Sigmoid colon (tissue), 7 donors: Measurements from ENCODE around the gene ZNF302. TPM values are rescaled to one million over a fixed set of nuclear protein-coding genes. Genes with fewer than 3 reads are reported as not detected.

ENCODE experiments used
- DNase-seq: peaks from one replicate; pipeline ENCODE4 v3.0.0-alpha.2; 2019
- H3K27ac ChIP-seq, 4 donors: fragments of 200-600 bp; sonication (generic); one replicate each; pipeline ENCODE4 v1.5.1; 2016 to 2019; ENCODE audit warnings: mild to moderate bottlenecking in 1 of 4
- H3K27me3 ChIP-seq, 3 donors: fragments of 200-600 bp; sonication (generic); one replicate each; pipeline ENCODE4 v1.5.1; 2019; ENCODE audit warnings: mild to moderate bottlenecking in 1 of 3
- H3K36me3 ChIP-seq, 4 donors: fragments of 200-600 bp; sonication (generic); one replicate each; pipeline ENCODE4 v1.5.1; 2016 to 2019
- H3K4me1 ChIP-seq, 4 donors: fragments of 200-600 bp; sonication (generic); one replicate each; pipeline ENCODE4 v1.5.1; 2017 to 2019
- H3K4me3 ChIP-seq, 4 donors: fragments of 200-600 bp; sonication (generic); one replicate each; pipeline ENCODE4 v1.5.1; 2017 to 2019; ENCODE audit warnings: mild to moderate bottlenecking in 2 of 4, moderate library complexity in 1 of 4
- H3K9me3 ChIP-seq, 4 donors: fragments of 200-600 bp in 3 of 4; sonication (generic) in 3 of 4; one replicate each; pipeline versions ENCODE4 v1.5.1 to v1.6.1; 2013 to 2019
- CTCF ChIP-seq, 4 experiments: fragments of 450-650 bp in 3 of 4; fragments of 200-600 bp in 1 of 4; IDR thresholded peaks; one replicate each; pipeline ENCODE4 v1.5.1; 2016 to 2019; ENCODE audit warnings: antibody characterized with exemption in 4 of 4, mild to moderate bottlenecking in 3 of 4, moderate library complexity in 2 of 4
- EP300 ChIP-seq, 4 donors: sonication (generic); formaldehyde crosslinking; IDR thresholded peaks; one replicate each; pipeline ENCODE4 v1.6.1; 2017; ENCODE audit warnings: antibody characterized with exemption in 4 of 4
- POLR2A ChIP-seq, 2 donors: fragments of 450-650 bp; IDR thresholded peaks; one replicate each; pipeline ENCODE4 v1.6.1; 2016; ENCODE audit warnings: antibody characterized with exemption in 2 of 2, mild to moderate bottlenecking in 2 of 2, moderate library complexity in 2 of 2
- POLR2AphosphoS5 ChIP-seq, 4 donors: sonication (generic); formaldehyde crosslinking; IDR thresholded peaks; one replicate each; pipeline ENCODE4 v1.6.1; 2017; ENCODE audit warnings: antibody characterized with exemption in 4 of 4
- WGBS, 2 donors: extraction: QIAGEN DNeasy Blood & Tissue Kit; methylation state at CpG; one replicate each; pipeline ENCODE4 v1.1.7; 2013; 5-methylcytosine and 5-hydroxymethylcytosine counted together
- intact Hi-C: fragments of 100-400 bp; cut with DNase I; formaldehyde crosslinking; loops from one replicate; pipeline ENCODE4 v1.15.1; 2023
- polyA plus RNA-seq, 3 donors: library from polyadenylated mRNA; stranded (reverse); fragments of 200-250 nt; gene quantifications; one replicate each; pipeline ENCODE4 v1.2.3, GENCODE V29; 2013
- total RNA-seq, 4 donors: library from RNA; depleted of rRNA; stranded (reverse); fragments of >200 nt; gene quantifications; one replicate each; pipeline ENCODE4 v1.1.0, GENCODE V29; 2016
- donor health status: healthy with polysubstance abuse.
- donor health status: Bipolar disorder and iron deficiency.
- donor health status: healthy.

Gene ZNF302
- total and polyA plus RNA-seq, 7 donors: 7.4 to 40.6 (median 22.7) TPM

- TF ChIP-seq EP300 (IDR thresholded peaks at IDR 0.05) (no peak), POLR2A (IDR thresholded peaks at IDR 0.05) (no peak), POLR2AphosphoS5 (IDR thresholded peaks at IDR 0.05) (no peak), CTCF (IDR thresholded peaks at IDR 0.05) (no peak)
- intact Hi-C loops: no loop called here
- Histone ChIP-seq H3K4me1 (no peaks in the 10 kb centered on the region), H3K27ac (no peak overlapping the region), H3K4me3 (no peak overlapping the region), H3K36me3 (peaks cover 18 to 44% (median 32%) of the 10 kb centered on the region in 4 donors), H3K27me3 (no peaks in the 10 kb centered on the region), H3K9me3 (peaks cover 9 to 47% (median 32%) of the 10 kb centered on the region in 4 donors)
- no peak for DNase-seq
- 86 to 88% methylated on average over 5 of the region's 5 CpGs for WGBS, 2 donors
Measured at GRCh38 chr19:34686455-34686854, 9.0 kb downstream of the ZNF302 start.

- no peak overlapping the region for H3K4me3 ChIP-seq
- TF ChIP-seq EP300 (IDR thresholded peaks at IDR 0.05) (no peak), POLR2A (IDR thresholded peaks at IDR 0.05) (no peak), CTCF (IDR thresholded peaks at IDR 0.05) (no peak), POLR2AphosphoS5 (IDR thresholded peaks at IDR 0.05) (no peak)
- no peak for DNase-seq
- no peaks in the 10 kb centered on the region for H3K4me1 ChIP-seq
- intact Hi-C loops: no loop called here
- H3K27me3 ChIP-seq: no peaks in the 10 kb centered on the region
- H3K9me3 ChIP-seq: peaks cover 9 to 40% (median 28%) of the 10 kb centered on the region in 4 donors
- 57 to 92% methylated on average over 2 of the region's 2 CpGs for WGBS, 2 donors
- peaks cover 18 to 35% (median 24%) of the 10 kb centered on the region in 4 donors for H3K36me3 ChIP-seq
- H3K27ac ChIP-seq: no peak overlapping the region
Measured at GRCh38 chr19:34687348-34687747, 9.9 kb downstream of the ZNF302 start.

- WGBS, 2 donors: 64 to 93% methylated on average over 1 of the region's 1 CpG
- Histone ChIP-seq H3K27ac (no peak overlapping the region), H3K9me3 (peaks cover 9 to 31% (median 23%) of the 10 kb centered on the region in 4 donors), H3K27me3 (no peaks in the 10 kb centered on the region), H3K4me1 (no peaks in the 10 kb centered on the region), H3K4me3 (no peak overlapping the region), H3K36me3 (peaks cover 9 to 22% (median 13%) of the 10 kb centered on the region in 4 donors)
- TF ChIP-seq CTCF (IDR thresholded peaks at IDR 0.05) (no peak), POLR2A (IDR thresholded peaks at IDR 0.05) (no peak), EP300 (IDR thresholded peaks at IDR 0.05) (no peak), POLR2AphosphoS5 (IDR thresholded peaks at IDR 0.05) (no peak)
- intact Hi-C loops: no loop called here
- no peak for DNase-seq
Measured at GRCh38 chr19:34688592-34688991, 11.1 kb downstream of the ZNF302 start.

GRCh38 chr19:34690372-34690771 is 12.9 kb downstream of the ZNF302 start:
- no peaks in the 10 kb centered on the region for H3K4me1 ChIP-seq
- WGBS, 2 donors: 87 to 92% methylated on average over 3 of the region's 3 CpGs
- intact Hi-C loops: no loop called here
- H3K36me3 ChIP-seq: peaks cover 0 to 4% (median 2%) of the 10 kb centered on the region in 4 donors
- TF ChIP-seq POLR2AphosphoS5 (IDR thresholded peaks at IDR 0.05): no peak
- no peak for TF ChIP-seq CTCF (IDR thresholded peaks at IDR 0.05)
- TF ChIP-seq EP300 (IDR thresholded peaks at IDR 0.05): no peak
- no peak for TF ChIP-seq POLR2A (IDR thresholded peaks at IDR 0.05)
- H3K9me3 ChIP-seq: peaks cover 5 to 19% (median 14%) of the 10 kb centered on the region in 4 donors
- H3K27ac ChIP-seq: no peak overlapping the region
- no peaks in the 10 kb centered on the region for H3K27me3 ChIP-seq
- no peak for DNase-seq
- H3K4me3 ChIP-seq: no peak overlapping the region

- H3K4me1 ChIP-seq: no peaks in the 10 kb centered on the region
- TF ChIP-seq EP300 (IDR thresholded peaks at IDR 0.05) (no peak), POLR2AphosphoS5 (IDR thresholded peaks at IDR 0.05) (no peak), POLR2A (IDR thresholded peaks at IDR 0.05) (no peak), CTCF (IDR thresholded peaks at IDR 0.05) (no peak)
- no peaks in the 10 kb centered on the region for H3K36me3 ChIP-seq
- H3K4me3 ChIP-seq: no peak overlapping the region
- WGBS, 2 donors: 43 to 46% methylated on average over 2 of the region's 2 CpGs
- H3K9me3 ChIP-seq: peaks cover 0 to 2% (median 0%) of the 10 kb centered on the region in 4 donors
- no peak overlapping the region for H3K27ac ChIP-seq
- no peak for DNase-seq
- no peaks in the 10 kb centered on the region for H3K27me3 ChIP-seq
- intact Hi-C loops: no loop called here
Measured at GRCh38 chr19:34692549-34692948, 15.1 kb downstream of the ZNF302 start.
